ENCODE results near the gene NGB. TPM values are rescaled to one million over a fixed set of nuclear protein-coding genes. Genes with fewer than 3 reads are reported as not detected.

Gene NGB
- total RNA-seq, 4 donors from 2014 or later = not detected

DNA sequence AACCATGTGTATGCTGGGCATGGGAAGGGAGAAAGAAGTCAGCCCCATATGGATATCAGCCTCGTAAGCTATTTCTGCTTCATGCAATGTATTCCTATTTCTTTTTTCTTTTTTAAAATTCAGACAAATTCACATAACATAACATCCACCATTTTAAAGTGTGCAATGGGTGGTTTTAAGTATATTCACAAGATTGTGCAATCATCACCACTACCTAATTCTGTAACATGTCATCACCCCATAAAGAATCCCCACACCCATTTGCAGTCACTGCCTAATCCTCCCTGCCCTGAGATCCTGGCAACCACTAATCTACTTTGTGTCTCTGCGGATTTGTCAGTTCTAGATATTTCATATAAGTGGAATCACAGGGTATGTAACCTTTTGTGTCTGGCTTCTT is 40.2 kb upstream of the NGB start:
- no peak overlapping the region for H3K27ac ChIP-seq

DNA sequence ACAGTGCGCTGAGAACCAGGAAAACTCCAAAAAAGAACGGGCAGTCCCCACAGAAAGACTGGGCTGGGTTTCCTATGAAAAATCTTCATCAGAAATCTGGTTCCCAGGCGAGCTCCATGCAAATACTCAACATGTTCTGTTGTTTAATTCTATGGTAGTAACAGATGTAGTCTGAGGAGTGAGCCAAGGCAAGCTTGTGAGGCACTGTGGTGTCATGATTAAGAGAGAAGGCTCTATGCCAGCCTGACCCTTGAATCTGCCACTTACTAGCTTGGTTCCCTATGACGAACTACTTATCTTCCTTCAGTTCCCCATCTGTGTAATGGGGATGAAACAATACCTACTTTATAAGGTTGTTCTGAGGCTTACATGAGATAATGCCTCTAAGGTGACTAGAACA is 39.0 kb upstream of the NGB start:
- Histone ChIP-seq H3K27me3 (no peaks in the 10 kb centered on the region), H3K4me1 (peaks cover 0 to 13% of the 10 kb centered on the region in 2 donors), H3K27ac (no peak overlapping the region), H3K4me3 (no peak overlapping the region), H3K9me3 (no peaks in the 10 kb centered on the region), H3K36me3 (no peaks in the 10 kb centered on the region)
- intact Hi-C loops (cut with DNase I; ENCODE audit: low total_unique reads) = no loop called here
- DNase-seq = no peak
- no peak for TF ChIP-seq POLR2A (IDR thresholded peaks at IDR 0.05)
- TF ChIP-seq, protein P1, sequence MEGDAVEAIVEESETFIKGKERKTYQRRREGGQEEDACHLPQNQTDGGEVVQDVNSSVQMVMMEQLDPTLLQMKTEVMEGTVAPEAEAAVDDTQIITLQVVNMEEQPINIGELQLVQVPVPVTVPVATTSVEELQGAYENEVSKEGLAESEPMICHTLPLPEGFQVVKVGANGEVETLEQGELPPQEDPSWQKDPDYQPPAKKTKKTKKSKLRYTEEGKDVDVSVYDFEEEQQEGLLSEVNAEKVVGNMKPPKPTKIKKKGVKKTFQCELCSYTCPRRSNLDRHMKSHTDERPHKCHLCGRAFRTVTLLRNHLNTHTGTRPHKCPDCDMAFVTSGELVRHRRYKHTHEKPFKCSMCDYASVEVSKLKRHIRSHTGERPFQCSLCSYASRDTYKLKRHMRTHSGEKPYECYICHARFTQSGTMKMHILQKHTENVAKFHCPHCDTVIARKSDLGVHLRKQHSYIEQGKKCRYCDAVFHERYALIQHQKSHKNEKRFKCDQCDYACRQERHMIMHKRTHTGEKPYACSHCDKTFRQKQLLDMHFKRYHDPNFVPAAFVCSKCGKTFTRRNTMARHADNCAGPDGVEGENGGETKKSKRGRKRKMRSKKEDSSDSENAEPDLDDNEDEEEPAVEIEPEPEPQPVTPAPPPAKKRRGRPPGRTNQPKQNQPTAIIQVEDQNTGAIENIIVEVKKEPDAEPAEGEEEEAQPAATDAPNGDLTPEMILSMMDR (IDR thresholded peaks at IDR 0.05) = no peak

More for the DNA sequence above, 40.2 kb upstream of the NGB start:
- no peaks in the 10 kb centered on the region for H3K36me3 ChIP-seq
- TF ChIP-seq POLR2A (IDR thresholded peaks at IDR 0.05) = no peak
- TF ChIP-seq, protein P1 (IDR thresholded peaks at IDR 0.05) = no peak
- no peaks in the 10 kb centered on the region for H3K27me3 ChIP-seq
- no peaks in the 10 kb centered on the region for H3K9me3 ChIP-seq
- H3K4me3 ChIP-seq = no peak overlapping the region
- no peak for DNase-seq
- peaks cover 0 to 8% of the 10 kb centered on the region in 2 donors for H3K4me1 ChIP-seq
- intact Hi-C loops (cut with DNase I; ENCODE audit: low total_unique reads) = no loop called here

DNA sequence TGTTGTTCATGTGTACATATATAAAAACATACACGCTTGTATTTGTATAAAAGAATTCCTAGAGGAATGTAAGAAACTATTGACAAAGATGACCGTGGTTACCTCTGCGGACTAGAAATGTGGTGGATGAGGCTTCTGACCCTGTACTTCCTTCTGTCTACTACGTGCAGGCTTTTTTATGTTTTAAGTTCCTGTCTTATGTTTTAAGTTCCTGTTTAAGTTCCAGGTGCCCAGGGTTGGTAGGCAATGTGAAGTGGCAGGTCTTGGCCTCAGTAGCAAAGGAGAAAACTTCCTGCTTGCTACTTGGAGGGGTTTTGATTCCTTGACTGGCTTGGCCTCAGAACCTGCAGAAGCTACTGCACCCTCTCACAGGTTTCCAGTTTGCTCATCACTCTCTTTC is 38.1 kb upstream of the NGB start:
- no peaks in the 10 kb centered on the region for H3K36me3 ChIP-seq
- TF ChIP-seq, protein P1 (IDR thresholded peaks at IDR 0.05) = no peak
- TF ChIP-seq POLR2A (IDR thresholded peaks at IDR 0.05) = no peak
- H3K27ac ChIP-seq = no peak overlapping the region
- H3K4me3 ChIP-seq = no peak overlapping the region
- no peaks in the 10 kb centered on the region for H3K9me3 ChIP-seq
- no peak for DNase-seq
- H3K4me1 ChIP-seq = peaks cover 0 to 13% of the 10 kb centered on the region in 2 donors
- intact Hi-C loops (cut with DNase I; ENCODE audit: low total_unique reads) = no loop called here
- H3K27me3 ChIP-seq = no peaks in the 10 kb centered on the region

DNA sequence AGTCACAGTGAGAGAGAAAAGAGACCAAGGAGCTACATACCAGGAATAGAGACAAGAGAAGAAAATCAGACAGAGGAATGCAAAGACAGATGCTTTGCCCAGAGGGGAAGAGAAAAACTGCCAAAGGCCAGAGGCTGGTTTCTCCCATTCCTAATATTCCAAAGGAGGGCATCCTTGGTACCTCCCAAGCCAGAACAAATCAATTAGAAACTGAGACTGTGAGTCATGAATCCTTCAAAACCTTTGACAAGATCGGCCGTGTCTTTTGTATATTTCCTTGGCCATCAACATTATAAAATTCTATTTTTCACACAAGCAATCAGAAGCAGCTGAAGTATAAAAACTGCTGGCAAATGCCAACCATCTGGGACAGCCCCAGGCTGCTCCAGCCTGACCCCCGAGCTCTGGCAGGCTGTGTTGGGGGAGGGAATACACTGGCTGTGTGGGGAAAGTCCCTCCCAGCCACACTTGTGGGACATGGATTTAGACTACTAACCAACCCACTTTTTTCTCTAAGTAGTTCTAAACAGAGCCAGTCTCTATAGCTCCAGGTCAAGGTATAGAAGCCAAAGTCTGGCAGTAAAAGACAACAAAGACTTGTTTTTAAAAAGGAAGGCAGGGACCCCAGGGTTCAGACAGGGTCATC is 36.0 kb upstream of the NGB start:
- H3K9me3 ChIP-seq = no peaks in the 10 kb centered on the region
- H3K4me3 ChIP-seq = no peak overlapping the region
- peaks cover 0 to 6% of the 10 kb centered on the region in 2 donors for H3K4me1 ChIP-seq
- DNase-seq = no peak
- H3K27me3 ChIP-seq = no peaks in the 10 kb centered on the region
- peak overlapping the region; percentile 22 to 73 for H3K27ac ChIP-seq
- intact Hi-C loops (cut with DNase I; ENCODE audit: low total_unique reads) = no loop called here
- TF ChIP-seq, protein P1 (IDR thresholded peaks at IDR 0.05) = no peak
- no peak for TF ChIP-seq POLR2A (IDR thresholded peaks at IDR 0.05)
- no peaks in the 10 kb centered on the region for H3K36me3 ChIP-seq

DNA sequence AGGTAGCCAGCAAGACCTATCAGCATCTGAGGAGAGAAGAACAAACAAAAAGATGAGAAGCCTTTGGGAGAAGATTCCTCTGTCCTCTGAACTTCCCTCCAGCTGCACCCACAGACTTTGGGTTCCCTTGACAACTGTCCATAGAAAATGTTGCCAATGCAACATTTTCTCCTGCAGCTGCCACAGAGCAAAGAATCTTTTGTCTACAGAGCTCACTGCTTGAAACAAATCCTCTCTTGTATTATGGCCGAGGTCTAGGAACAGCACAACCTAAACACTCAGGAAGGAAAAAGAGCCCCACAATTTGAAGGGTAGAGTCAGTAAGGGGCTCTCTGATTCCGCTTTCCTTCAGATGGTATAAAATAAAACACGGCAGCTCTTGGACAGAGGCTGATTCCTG is 35.4 kb upstream of the NGB start:
- Histone ChIP-seq H3K9me3 (no peaks in the 10 kb centered on the region), H3K27me3 (no peaks in the 10 kb centered on the region), H3K36me3 (no peaks in the 10 kb centered on the region), H3K4me1 (peaks cover 0 to 6% of the 10 kb centered on the region in 2 donors), H3K27ac (peak overlapping the region; percentile 22 to 73), H3K4me3 (no peak overlapping the region)
- TF ChIP-seq POLR2A (IDR thresholded peaks at IDR 0.05) = no peak
- TF ChIP-seq, protein P1 (IDR thresholded peaks at IDR 0.05) = no peak
- intact Hi-C loops (cut with DNase I; ENCODE audit: low total_unique reads) = no loop called here
- DNase-seq = no peak
